MM.1S (cell line): Measurements from ENCODE around the gene FYTTD1.
A peak's percentile ranks its signal among the peaks of the same experiment; 100 is the strongest.

Experiments
- DNase-seq: peaks from one replicate; pipeline ENCODE4 v3.0.0-alpha.2; 2015
- H2AFZ ChIP-seq: fragments of 300-600 bp; sonication (generic); 2 replicates; pipeline ENCODE4 v1.6.0; 2016; ENCODE audit warnings: antibody characterized with exemption, low read length
- H3F3A ChIP-seq: fragments of 300-600 bp; sonication (generic); 2 replicates; pipeline ENCODE4 v1.6.1; 2016; ENCODE audit warnings: mild to moderate bottlenecking, antibody characterized with exemption, low read length, moderate library complexity, mixed read lengths; ENCODE audit not compliant: insufficient read depth
- H3K27ac ChIP-seq: fragments of 300-600 bp; sonication (generic); 2 replicates; pipeline ENCODE4 v1.5.1; 2016; ENCODE audit warnings: mild to moderate bottlenecking, low read length
- H3K27me3 ChIP-seq: fragments of 300-600 bp; sonication (generic); replicated peaks from 2 replicates; pipeline ENCODE4 v1.6.0; 2016; ENCODE audit warnings: low read length; ENCODE audit not compliant: insufficient read depth
- H3K36me3 ChIP-seq: fragments of 300-600 bp; sonication (generic); replicated peaks from 2 replicates; pipeline ENCODE4 v1.6.1; 2016; ENCODE audit warnings: mild to moderate bottlenecking, low read length, mixed read lengths; ENCODE audit not compliant: insufficient read depth
- H3K4me1 ChIP-seq: fragments of 300-600 bp; sonication (generic); 2 replicates; pipeline ENCODE4 v1.6.1; 2016; ENCODE audit warnings: low read length, mixed read lengths
- H3K4me2 ChIP-seq: fragments of 300-600 bp; sonication (generic); 2 replicates; pipeline ENCODE4 v1.6.0; 2016; ENCODE audit warnings: low read depth, low read length
- H3K4me3 ChIP-seq: fragments of 300-600 bp; sonication (generic); 2 replicates; pipeline ENCODE4 v1.5.1; 2016; ENCODE audit warnings: low read length, mixed read lengths
- H3K79me2 ChIP-seq: fragments of 300-600 bp; sonication (generic); 2 replicates; pipeline ENCODE4 v1.6.1; 2016; ENCODE audit warnings: mixed run types, low read length, mixed read lengths
- H3K9ac ChIP-seq: fragments of 300-600 bp; sonication (generic); 2 replicates; pipeline ENCODE4 v1.6.1; 2016; ENCODE audit warnings: low read length, mixed read lengths
- H3K9me2 ChIP-seq: fragments of 300-600 bp; sonication (generic); replicated peaks from 2 replicates; pipeline ENCODE4 v1.6.1; 2016; ENCODE audit warnings: mild to moderate bottlenecking, low read length, mixed read lengths; ENCODE audit not compliant: insufficient read depth
- H3K9me3 ChIP-seq: fragments of 300-600 bp; sonication (generic); replicated peaks from 2 replicates; pipeline ENCODE4 v1.6.1; 2016; ENCODE audit warnings: mild to moderate bottlenecking, low read length, mixed read lengths; ENCODE audit not compliant: insufficient read depth
- H4K20me1 ChIP-seq: fragments of 300-600 bp; sonication (generic); 2 replicates; pipeline ENCODE4 v1.6.1; 2016; ENCODE audit warnings: mild to moderate bottlenecking, low read length, moderate library complexity, mixed read lengths; ENCODE audit not compliant: insufficient read depth
- CTCF ChIP-seq: fragments of 300-600 bp; sonication (generic); IDR thresholded peaks from 2 replicates; pipeline ENCODE4 v1.5.1; 2016; ENCODE audit warnings: antibody characterized with exemption, low read length, mixed read lengths
- EZH2 ChIP-seq: fragments of 300-600 bp; sonication (generic); optimal IDR thresholded peaks from 2 replicates; pipeline ENCODE3; 2017; ENCODE audit warnings: low read depth, mild to moderate bottlenecking, antibody characterized with exemption, low read length, mixed read lengths
- EZH2phosphoT487 ChIP-seq: fragments of 300-600 bp; sonication (generic); IDR thresholded peaks from 2 replicates; pipeline ENCODE4 v1.6.1; 2018; ENCODE audit warnings: antibody characterized with exemption, low read length

The FYTTD1 gene

GRCh38 chr3:197746209-197746608 is 3.5 kb upstream of the FYTTD1 start:
- H3K4me2 ChIP-seq: no peak overlapping the region
- peaks cover 4% of the 10 kb centered on the region for H3K79me2 ChIP-seq
- H4K20me1 ChIP-seq: no peaks in the 10 kb centered on the region
- H3K27ac ChIP-seq: no peak overlapping the region
- TF ChIP-seq EZH2phosphoT487 (no peak), CTCF (no peak), EZH2 (no peak)
- H3K27me3 ChIP-seq: no peaks in the 10 kb centered on the region
- H3F3A ChIP-seq: peaks cover 28% of the 10 kb centered on the region
- H3K4me3 ChIP-seq: no peak overlapping the region
- H3K9me2 ChIP-seq: no peaks in the 10 kb centered on the region
- no peak for DNase-seq
- peaks cover 9% of the 10 kb centered on the region for H3K4me1 ChIP-seq
- H3K9ac ChIP-seq: no peak overlapping the region
- no peak overlapping the region for H2AFZ ChIP-seq
- H3K9me3 ChIP-seq: no peaks in the 10 kb centered on the region
- H3K36me3 ChIP-seq: no peaks in the 10 kb centered on the region

- no peak overlapping the region for H2AFZ ChIP-seq
- H3K27me3 ChIP-seq: no peaks in the 10 kb centered on the region
- H3K4me1 ChIP-seq: peaks cover 9% of the 10 kb centered on the region
- H3K4me2 ChIP-seq: no peak overlapping the region
- peaks cover 10% of the 10 kb centered on the region for H3K79me2 ChIP-seq
- no peak overlapping the region for H3K4me3 ChIP-seq
- H3K36me3 ChIP-seq: no peaks in the 10 kb centered on the region
- no peak overlapping the region for H3K9ac ChIP-seq
- no peaks in the 10 kb centered on the region for H3K9me2 ChIP-seq
- no peaks in the 10 kb centered on the region for H4K20me1 ChIP-seq
- no peak for TF ChIP-seq EZH2phosphoT487
- no peak for TF ChIP-seq CTCF
- no peak for TF ChIP-seq EZH2
- no peaks in the 10 kb centered on the region for H3K9me3 ChIP-seq
- H3F3A ChIP-seq: peaks cover 34% of the 10 kb centered on the region
- no peak for DNase-seq
- no peak overlapping the region for H3K27ac ChIP-seq
Measured at GRCh38 chr3:197746801-197747237, 2.9 kb upstream of the FYTTD1 start.

GRCh38 chr3:197748597-197749314 is 927 bp upstream of the FYTTD1 start:
- no peaks in the 10 kb centered on the region for H3K27me3 ChIP-seq
- peak overlapping the region; percentile 47; the same call in 1 of the 2 replicates for H3K9ac ChIP-seq
- H3K9me2 ChIP-seq: no peaks in the 10 kb centered on the region
- peaks cover 13% of the 10 kb centered on the region for H3K4me1 ChIP-seq
- no peak for DNase-seq
- H3K27ac ChIP-seq: peak overlapping the region; percentile 83; the same call in 1 of the 2 replicates
- H3K4me2 ChIP-seq: peak overlapping the region; percentile 88
- no peaks in the 10 kb centered on the region for H4K20me1 ChIP-seq
- H3K79me2 ChIP-seq: peaks cover 28% of the 10 kb centered on the region
- no peaks in the 10 kb centered on the region for H3K36me3 ChIP-seq
- H3K4me3 ChIP-seq: peak overlapping the region; percentile 80
- H2AFZ ChIP-seq: peak overlapping the region; percentile 51
- no peak for TF ChIP-seq CTCF
- no peak for TF ChIP-seq EZH2phosphoT487
- TF ChIP-seq EZH2: no peak
- H3K9me3 ChIP-seq: no peaks in the 10 kb centered on the region
- H3F3A ChIP-seq: peaks cover 39% of the 10 kb centered on the region
